Body of pancreas (tissue), 4 donors: ENCODE results near the gene CRKL.

ENCODE experiments used
- POLR2A ChIP-seq, 3 donors: fragments of 450-650 bp; IDR thresholded peaks; one replicate each; pipeline ENCODE4 v1.6.1; 2016; ENCODE audit warnings: antibody characterized with exemption in 3 of 3, mild to moderate bottlenecking in 2 of 3
- TF ChIP-seq, protein P1 (sequence below), 7 experiments: fragments of 450-650 bp in 4 of 7; fragments of 200-600 bp in 3 of 7; sonication (generic) in 3 of 7; IDR thresholded peaks; one replicate each; pipeline ENCODE4 v1.5.1; 2016 to 2019; ENCODE audit warnings: antibody characterized with exemption in 7 of 7

DNA sequence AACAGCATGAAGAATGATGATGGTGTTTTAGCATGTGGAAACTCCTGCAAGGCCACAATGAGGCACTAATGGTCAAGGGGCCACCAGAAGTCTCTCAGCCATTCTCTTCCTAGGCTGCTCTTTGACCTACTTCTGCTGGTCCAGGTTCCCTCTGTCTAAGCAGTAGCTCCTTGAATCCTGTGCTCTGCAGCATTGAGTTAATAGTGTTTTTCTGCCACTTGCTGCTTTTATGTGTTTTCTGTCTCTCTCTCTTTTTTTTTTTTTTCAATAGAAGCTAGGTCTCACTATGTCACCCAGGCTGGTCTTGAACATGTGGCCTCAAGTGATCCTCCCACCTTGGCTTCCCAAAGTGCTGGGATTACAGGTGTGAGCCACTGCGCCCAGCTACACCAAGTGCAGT lies 29.8 kb downstream of the CRKL start:
- TF ChIP-seq, protein P1, sequence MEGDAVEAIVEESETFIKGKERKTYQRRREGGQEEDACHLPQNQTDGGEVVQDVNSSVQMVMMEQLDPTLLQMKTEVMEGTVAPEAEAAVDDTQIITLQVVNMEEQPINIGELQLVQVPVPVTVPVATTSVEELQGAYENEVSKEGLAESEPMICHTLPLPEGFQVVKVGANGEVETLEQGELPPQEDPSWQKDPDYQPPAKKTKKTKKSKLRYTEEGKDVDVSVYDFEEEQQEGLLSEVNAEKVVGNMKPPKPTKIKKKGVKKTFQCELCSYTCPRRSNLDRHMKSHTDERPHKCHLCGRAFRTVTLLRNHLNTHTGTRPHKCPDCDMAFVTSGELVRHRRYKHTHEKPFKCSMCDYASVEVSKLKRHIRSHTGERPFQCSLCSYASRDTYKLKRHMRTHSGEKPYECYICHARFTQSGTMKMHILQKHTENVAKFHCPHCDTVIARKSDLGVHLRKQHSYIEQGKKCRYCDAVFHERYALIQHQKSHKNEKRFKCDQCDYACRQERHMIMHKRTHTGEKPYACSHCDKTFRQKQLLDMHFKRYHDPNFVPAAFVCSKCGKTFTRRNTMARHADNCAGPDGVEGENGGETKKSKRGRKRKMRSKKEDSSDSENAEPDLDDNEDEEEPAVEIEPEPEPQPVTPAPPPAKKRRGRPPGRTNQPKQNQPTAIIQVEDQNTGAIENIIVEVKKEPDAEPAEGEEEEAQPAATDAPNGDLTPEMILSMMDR (IDR thresholded peaks at IDR 0.05): no peak
- no peak for TF ChIP-seq POLR2A (IDR thresholded peaks at IDR 0.05)
